ENCODE measurements around the gene ARF1. TPM values are rescaled to one million over a fixed set of nuclear protein-coding genes. Genes with fewer than 3 reads are reported as not detected.

Gene ARF1
- total and polyA plus RNA-seq, 2 of the 8 experiments (the other 6 are each of a cell fraction or from before 2014, with no cell fraction given) = 265 to 471 TPM

DNA sequence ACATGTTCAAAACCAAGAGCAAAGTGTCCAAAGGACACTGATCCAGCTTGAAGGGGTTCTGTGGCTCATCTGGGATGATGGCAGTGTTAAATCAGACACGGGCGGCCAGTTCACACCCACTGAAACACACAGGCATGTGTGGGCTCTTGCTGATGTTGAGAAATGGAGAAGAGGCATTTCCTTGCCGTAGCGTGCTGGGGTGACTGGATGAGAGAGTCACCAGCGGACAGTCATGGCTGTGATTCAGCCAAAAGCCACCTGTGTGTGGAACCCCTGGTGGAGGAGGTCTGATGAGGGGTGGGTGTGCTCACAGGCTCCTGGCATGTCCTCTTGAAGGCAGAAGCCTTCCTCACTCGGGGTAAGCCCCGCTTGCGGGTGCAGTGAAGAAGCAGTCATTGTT lies 13.4 kb downstream of the ARF1 start (continued):
- TF ChIP-seq, protein P1, sequence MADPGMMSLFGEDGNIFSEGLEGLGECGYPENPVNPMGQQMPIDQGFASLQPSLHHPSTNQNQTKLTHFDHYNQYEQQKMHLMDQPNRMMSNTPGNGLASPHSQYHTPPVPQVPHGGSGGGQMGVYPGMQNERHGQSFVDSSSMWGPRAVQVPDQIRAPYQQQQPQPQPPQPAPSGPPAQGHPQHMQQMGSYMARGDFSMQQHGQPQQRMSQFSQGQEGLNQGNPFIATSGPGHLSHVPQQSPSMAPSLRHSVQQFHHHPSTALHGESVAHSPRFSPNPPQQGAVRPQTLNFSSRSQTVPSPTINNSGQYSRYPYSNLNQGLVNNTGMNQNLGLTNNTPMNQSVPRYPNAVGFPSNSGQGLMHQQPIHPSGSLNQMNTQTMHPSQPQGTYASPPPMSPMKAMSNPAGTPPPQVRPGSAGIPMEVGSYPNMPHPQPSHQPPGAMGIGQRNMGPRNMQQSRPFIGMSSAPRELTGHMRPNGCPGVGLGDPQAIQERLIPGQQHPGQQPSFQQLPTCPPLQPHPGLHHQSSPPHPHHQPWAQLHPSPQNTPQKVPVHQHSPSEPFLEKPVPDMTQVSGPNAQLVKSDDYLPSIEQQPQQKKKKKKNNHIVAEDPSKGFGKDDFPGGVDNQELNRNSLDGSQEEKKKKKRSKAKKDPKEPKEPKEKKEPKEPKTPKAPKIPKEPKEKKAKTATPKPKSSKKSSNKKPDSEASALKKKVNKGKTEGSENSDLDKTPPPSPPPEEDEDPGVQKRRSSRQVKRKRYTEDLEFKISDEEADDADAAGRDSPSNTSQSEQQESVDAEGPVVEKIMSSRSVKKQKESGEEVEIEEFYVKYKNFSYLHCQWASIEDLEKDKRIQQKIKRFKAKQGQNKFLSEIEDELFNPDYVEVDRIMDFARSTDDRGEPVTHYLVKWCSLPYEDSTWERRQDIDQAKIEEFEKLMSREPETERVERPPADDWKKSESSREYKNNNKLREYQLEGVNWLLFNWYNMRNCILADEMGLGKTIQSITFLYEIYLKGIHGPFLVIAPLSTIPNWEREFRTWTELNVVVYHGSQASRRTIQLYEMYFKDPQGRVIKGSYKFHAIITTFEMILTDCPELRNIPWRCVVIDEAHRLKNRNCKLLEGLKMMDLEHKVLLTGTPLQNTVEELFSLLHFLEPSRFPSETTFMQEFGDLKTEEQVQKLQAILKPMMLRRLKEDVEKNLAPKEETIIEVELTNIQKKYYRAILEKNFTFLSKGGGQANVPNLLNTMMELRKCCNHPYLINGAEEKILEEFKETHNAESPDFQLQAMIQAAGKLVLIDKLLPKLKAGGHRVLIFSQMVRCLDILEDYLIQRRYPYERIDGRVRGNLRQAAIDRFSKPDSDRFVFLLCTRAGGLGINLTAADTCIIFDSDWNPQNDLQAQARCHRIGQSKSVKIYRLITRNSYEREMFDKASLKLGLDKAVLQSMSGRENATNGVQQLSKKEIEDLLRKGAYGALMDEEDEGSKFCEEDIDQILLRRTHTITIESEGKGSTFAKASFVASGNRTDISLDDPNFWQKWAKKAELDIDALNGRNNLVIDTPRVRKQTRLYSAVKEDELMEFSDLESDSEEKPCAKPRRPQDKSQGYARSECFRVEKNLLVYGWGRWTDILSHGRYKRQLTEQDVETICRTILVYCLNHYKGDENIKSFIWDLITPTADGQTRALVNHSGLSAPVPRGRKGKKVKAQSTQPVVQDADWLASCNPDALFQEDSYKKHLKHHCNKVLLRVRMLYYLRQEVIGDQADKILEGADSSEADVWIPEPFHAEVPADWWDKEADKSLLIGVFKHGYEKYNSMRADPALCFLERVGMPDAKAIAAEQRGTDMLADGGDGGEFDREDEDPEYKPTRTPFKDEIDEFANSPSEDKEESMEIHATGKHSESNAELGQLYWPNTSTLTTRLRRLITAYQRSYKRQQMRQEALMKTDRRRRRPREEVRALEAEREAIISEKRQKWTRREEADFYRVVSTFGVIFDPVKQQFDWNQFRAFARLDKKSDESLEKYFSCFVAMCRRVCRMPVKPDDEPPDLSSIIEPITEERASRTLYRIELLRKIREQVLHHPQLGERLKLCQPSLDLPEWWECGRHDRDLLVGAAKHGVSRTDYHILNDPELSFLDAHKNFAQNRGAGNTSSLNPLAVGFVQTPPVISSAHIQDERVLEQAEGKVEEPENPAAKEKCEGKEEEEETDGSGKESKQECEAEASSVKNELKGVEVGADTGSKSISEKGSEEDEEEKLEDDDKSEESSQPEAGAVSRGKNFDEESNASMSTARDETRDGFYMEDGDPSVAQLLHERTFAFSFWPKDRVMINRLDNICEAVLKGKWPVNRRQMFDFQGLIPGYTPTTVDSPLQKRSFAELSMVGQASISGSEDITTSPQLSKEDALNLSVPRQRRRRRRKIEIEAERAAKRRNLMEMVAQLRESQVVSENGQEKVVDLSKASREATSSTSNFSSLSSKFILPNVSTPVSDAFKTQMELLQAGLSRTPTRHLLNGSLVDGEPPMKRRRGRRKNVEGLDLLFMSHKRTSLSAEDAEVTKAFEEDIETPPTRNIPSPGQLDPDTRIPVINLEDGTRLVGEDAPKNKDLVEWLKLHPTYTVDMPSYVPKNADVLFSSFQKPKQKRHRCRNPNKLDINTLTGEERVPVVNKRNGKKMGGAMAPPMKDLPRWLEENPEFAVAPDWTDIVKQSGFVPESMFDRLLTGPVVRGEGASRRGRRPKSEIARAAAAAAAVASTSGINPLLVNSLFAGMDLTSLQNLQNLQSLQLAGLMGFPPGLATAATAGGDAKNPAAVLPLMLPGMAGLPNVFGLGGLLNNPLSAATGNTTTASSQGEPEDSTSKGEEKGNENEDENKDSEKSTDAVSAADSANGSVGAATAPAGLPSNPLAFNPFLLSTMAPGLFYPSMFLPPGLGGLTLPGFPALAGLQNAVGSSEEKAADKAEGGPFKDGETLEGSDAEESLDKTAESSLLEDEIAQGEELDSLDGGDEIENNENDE (IDR thresholded peaks at IDR 0.05; ENCODE audit: insufficient replicate concordance, low read length) = no peak
- TF ChIP-seq RAD21 (IDR thresholded peaks at IDR 0.05 in 1 of 2, conservative IDR thresholded peaks at IDR 0.05 in 1 of 2; ENCODE audit: low read depth in 2 of 2, low read length in 2 of 2) (no peak), SRF (IDR thresholded peaks at IDR 0.05; ENCODE audit: low read depth, low read length) (no peak), MAFK (IDR thresholded peaks at IDR 0.05; ENCODE audit: low read depth, low read length) (no peak), GTF2F1 (IDR thresholded peaks at IDR 0.05; ENCODE audit: borderline replicate concordance, low read depth, low read length) (no peak), ASH2L (IDR thresholded peaks at IDR 0.05; ENCODE audit: low read length) (no peak), SIX5 (IDR thresholded peaks at IDR 0.05; ENCODE audit: low read depth, low read length) (no peak), CHD2 (IDR thresholded peaks at IDR 0.05; ENCODE audit: low read length) (no peak), KDM5A (IDR thresholded peaks at IDR 0.05; ENCODE audit: low read length) (no peak), NRF1 (IDR thresholded peaks at IDR 0.05; ENCODE audit: low read depth, low read length) (no peak), SIN3A (conservative IDR thresholded peaks at IDR 0.05 in 1 of 2, IDR thresholded peaks at IDR 0.05 in 1 of 2; ENCODE audit: low read depth in 1 of 2, low read length in 2 of 2) (no peak)
